Left lung (tissue), 10 donors: ENCODE results near the gene FAM83C. TPM values are rescaled to one million over a fixed set of nuclear protein-coding genes. Genes with fewer than 3 reads are reported as not detected.

Experiments used
- ATAC-seq: fragments of 200-7000 bp; cut with Tn5 transposase; one replicate; pipeline ENCODE4 v1.9.1; 2020; ENCODE audit warnings: moderate library complexity
- DNase-seq, 4 donors: peaks; one replicate each; pipeline ENCODE4 v3.0.0-alpha.2; 2013 to 2020
- H3K27ac ChIP-seq, 2 donors: fragments of 200-600 bp; sonication (generic) in 1 of 2; one replicate each; pipeline versions ENCODE4 v1.5.0 to v1.8.0; 2020 to 2021
- H3K27me3 ChIP-seq, 2 donors: fragments of 200-600 bp; sonication (generic) in 1 of 2; one replicate each; pipeline versions ENCODE4 v1.5.0 to v1.8.0; 2020 to 2021
- H3K36me3 ChIP-seq, 2 donors: fragments of 200-600 bp; sonication (generic) in 1 of 2; one replicate each; pipeline versions ENCODE4 v1.5.0 to v1.8.0; 2020 to 2021
- H3K4me1 ChIP-seq, 2 donors: fragments of 200-600 bp; one replicate each; pipeline ENCODE4 v1.8.0; 2021
- H3K4me3 ChIP-seq, 2 donors: fragments of 200-600 bp; sonication (generic) in 1 of 2; one replicate each; pipeline versions ENCODE4 v1.5.0 to v1.8.0; 2020 to 2021; ENCODE audit warnings: mild to moderate bottlenecking in 1 of 2
- H3K9me3 ChIP-seq, 2 donors: fragments of 200-600 bp; sonication (generic) in 1 of 2; one replicate each; pipeline versions ENCODE4 v1.5.0 to v1.8.0; 2020 to 2021
- intact Hi-C, 2 donors: fragments of 100-400 bp; cut with DNase I; formaldehyde crosslinking; loops; one replicate each; pipeline versions ENCODE4 v1.11.2 to v1.14.2; 2022
- polyA plus RNA-seq, 6 donors: library from polyadenylated mRNA; unstranded; fragments of 120-200 nt; gene quantifications; one replicate each; pipeline ENCODE4 v1.2.1, GENCODE V29; 2013; ENCODE audit not compliant: insufficient read length in 6 of 6
- total RNA-seq, 2 donors: library from RNA; stranded (reverse); fragmentation: NEBNext Ultra II Directional; extraction: Animal tissue kit (Norgen Biotek cat#: 25700); gene quantifications; one replicate each; pipeline ENCODE4 v1.2.1, GENCODE V29; 2021
- TF ChIP-seq, protein P1 (sequence below), 2 donors: fragments of 200-600 bp; sonication (generic) in 1 of 2; IDR thresholded peaks; one replicate each; pipeline versions ENCODE4 v1.5.0 to v1.8.0; 2021; ENCODE audit warnings: antibody characterized with exemption in 2 of 2
- donor health status: DM: no; HTN: yes; CAD: no.
- donor health status: DM: no; HTN: no; CAD: no.

Gene FAM83C
- total and polyA plus RNA-seq, 8 donors = not detected

DNA sequence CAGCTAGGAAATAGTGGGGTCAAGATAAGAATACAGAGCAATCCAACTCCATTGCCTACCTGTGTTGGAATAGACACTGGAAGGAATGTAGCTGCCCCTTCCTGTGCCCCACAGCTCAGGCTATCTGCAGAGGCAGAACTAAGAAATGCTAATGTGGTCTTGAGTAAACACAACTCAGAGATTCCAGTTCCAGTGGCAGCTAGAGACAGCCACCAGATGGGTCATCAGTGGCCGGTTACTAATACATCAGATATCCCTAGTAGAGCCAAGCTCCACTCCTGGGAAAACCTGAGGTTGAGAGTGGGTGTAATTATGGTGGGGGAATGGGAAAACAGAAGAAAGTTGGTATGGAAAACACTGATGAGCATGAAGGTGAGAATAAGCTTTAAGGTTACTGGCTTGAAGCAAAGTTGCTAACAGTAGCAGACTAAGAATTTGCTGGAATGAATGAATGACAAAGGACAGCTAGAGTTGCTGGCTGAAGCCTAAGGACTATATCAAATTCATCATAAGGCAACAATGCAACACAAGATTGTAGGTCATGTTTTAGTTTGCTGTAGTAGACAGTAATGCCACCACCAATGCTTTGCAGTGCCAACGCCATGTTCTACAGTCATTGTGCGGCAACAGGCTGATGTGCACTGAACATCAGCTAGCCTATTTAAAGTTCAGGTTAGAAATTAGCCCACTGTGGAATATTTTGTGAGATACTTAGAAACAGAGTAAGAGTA is 28.3 kb upstream of the FAM83C start:
- TF ChIP-seq, protein P1, sequence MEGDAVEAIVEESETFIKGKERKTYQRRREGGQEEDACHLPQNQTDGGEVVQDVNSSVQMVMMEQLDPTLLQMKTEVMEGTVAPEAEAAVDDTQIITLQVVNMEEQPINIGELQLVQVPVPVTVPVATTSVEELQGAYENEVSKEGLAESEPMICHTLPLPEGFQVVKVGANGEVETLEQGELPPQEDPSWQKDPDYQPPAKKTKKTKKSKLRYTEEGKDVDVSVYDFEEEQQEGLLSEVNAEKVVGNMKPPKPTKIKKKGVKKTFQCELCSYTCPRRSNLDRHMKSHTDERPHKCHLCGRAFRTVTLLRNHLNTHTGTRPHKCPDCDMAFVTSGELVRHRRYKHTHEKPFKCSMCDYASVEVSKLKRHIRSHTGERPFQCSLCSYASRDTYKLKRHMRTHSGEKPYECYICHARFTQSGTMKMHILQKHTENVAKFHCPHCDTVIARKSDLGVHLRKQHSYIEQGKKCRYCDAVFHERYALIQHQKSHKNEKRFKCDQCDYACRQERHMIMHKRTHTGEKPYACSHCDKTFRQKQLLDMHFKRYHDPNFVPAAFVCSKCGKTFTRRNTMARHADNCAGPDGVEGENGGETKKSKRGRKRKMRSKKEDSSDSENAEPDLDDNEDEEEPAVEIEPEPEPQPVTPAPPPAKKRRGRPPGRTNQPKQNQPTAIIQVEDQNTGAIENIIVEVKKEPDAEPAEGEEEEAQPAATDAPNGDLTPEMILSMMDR (IDR thresholded peaks at IDR 0.05) = no peak

DNA sequence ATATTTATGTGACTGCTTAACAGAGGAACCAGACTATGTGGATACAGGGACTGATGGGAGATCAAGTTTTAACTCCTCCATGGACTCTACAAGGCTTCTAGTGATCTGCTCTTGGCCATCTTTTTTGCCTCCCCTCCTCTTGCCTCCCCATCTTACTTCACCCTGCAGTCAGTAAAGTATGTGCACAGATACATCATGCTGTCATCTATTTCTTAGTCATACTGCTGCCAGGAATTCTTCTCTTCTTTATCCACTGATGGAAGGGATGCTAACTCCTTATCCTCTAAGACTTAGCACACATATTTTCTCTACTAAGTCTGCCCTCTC is 27.6 kb upstream of the FAM83C start:
- Histone ChIP-seq H3K4me1 (peaks cover 7 to 11% of the 10 kb centered on the region in 2 donors), H3K4me3 (no peak overlapping the region), H3K27me3 (no peaks in the 10 kb centered on the region), H3K27ac (no peak overlapping the region), H3K36me3 (no peaks in the 10 kb centered on the region), H3K9me3 (no peaks in the 10 kb centered on the region)
- no peak for ATAC-seq
- TF ChIP-seq, protein P1 (IDR thresholded peaks at IDR 0.05) = no peak
- intact Hi-C loops = no loop called here
- DNase-seq = no peak

More for the DNA sequence above, 28.3 kb upstream of the FAM83C start:
- DNase-seq (no peak), ATAC-seq (no peak)
- Histone ChIP-seq H3K9me3 (no peaks in the 10 kb centered on the region), H3K27me3 (no peaks in the 10 kb centered on the region), H3K27ac (no peak overlapping the region), H3K4me3 (no peak overlapping the region), H3K4me1 (peaks cover under 1 to 11% of the 10 kb centered on the region in 2 donors), H3K36me3 (no peaks in the 10 kb centered on the region)
- intact Hi-C loops = no loop called here

DNA sequence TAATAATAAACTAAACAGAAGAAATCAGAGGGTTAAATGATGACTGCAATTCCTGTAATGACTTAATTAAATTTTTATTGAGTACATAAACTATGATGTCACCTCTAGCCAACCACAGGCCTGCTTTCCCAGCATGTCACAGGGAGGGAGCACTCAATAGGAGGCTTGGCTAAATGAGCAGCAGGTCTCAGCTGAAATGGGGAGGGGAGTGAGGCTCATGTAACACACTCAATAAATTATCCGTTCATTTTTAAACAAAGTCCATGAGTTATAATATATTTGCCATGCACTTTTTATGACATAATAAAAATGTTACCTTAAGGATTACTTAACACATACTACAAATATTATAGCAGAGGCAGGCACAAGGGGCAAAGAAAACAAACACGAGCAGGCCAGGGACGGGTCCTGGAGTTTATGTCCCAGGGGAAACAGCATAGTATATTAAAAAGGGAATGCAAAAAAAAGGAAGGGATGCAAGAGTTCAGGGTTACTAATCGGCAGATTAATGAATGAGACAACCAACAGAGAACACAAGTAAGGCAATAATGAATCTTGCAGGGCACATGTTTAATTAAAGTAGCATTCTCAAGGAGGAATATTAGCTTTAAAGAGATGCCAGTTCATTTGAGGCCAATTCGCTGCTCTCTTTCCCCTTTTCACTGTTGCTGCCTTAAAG is 27.1 kb upstream of the FAM83C start:
- H3K27ac ChIP-seq = peak overlapping the region; percentile 10 to 42
- TF ChIP-seq, protein P1 (IDR thresholded peaks at IDR 0.05) = no peak
- peaks cover 9 to 11% of the 10 kb centered on the region in 2 donors for H3K4me1 ChIP-seq
- H3K4me3 ChIP-seq = no peak overlapping the region
- no peaks in the 10 kb centered on the region for H3K27me3 ChIP-seq
- intact Hi-C loops = no loop called here
- H3K9me3 ChIP-seq = no peaks in the 10 kb centered on the region
- DNase-seq = no peak
- peaks cover 0 to 1% of the 10 kb centered on the region in 2 donors for H3K36me3 ChIP-seq
- ATAC-seq = peak; percentile 21

DNA sequence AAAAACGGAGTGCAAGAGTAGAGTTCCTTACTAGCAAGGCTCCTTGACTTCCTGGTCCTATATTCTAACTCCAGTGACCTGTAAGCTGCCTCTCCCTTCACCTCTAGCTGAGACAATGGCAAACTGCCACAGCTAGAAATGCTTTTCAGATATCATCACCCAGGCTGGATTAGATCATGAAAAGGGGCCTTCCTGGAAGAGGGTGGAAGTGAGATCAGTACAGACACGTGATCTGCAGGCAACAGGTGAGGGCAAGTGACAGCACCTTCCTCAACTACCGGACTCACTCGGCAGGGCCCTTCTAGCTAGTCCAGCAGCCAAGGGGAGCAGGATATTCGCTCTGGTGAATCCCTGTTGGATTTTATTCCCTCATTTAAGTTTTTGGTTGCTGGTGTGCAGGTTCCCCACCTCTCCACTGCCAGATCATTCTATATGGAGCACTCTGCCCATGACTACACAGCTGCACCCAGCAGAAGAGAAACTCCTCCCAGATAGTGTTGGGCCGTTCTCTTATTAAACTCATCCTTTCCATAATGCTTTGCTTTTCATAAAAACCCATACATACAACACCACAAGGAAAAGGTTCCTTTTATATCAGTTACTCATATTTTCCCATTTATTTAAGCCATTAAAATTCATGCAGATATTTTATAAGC is 26.4 kb upstream of the FAM83C start:
- Histone ChIP-seq H3K27ac (peak overlapping the region; percentile 10 to 42), H3K4me1 (peaks cover 9 to 11% of the 10 kb centered on the region in 2 donors), H3K27me3 (no peaks in the 10 kb centered on the region), H3K36me3 (peaks cover 0 to 8% of the 10 kb centered on the region in 2 donors), H3K4me3 (no peak overlapping the region), H3K9me3 (no peaks in the 10 kb centered on the region)
- TF ChIP-seq, protein P1 (IDR thresholded peaks at IDR 0.05) = no peak
- peak in 1 of 4 donors; percentile 39 for DNase-seq
- ATAC-seq = peak; percentile 82
- intact Hi-C loops = no loop called here
